Nucleus accumbens (tissue), 56 donors: ENCODE results near the gene BIRC6.
"Not testable (repeated sequence)": the region's sequence is repeated elsewhere in the genome, so short reads cannot be mapped to it uniquely, and the experiment has no call there.

Source experiments
- DNase-seq, 56 donors: peaks; one replicate each; lab custom pipeline; 2025; lab: John Stamatoyannopoulos, UW

Gene BIRC6, protein sequence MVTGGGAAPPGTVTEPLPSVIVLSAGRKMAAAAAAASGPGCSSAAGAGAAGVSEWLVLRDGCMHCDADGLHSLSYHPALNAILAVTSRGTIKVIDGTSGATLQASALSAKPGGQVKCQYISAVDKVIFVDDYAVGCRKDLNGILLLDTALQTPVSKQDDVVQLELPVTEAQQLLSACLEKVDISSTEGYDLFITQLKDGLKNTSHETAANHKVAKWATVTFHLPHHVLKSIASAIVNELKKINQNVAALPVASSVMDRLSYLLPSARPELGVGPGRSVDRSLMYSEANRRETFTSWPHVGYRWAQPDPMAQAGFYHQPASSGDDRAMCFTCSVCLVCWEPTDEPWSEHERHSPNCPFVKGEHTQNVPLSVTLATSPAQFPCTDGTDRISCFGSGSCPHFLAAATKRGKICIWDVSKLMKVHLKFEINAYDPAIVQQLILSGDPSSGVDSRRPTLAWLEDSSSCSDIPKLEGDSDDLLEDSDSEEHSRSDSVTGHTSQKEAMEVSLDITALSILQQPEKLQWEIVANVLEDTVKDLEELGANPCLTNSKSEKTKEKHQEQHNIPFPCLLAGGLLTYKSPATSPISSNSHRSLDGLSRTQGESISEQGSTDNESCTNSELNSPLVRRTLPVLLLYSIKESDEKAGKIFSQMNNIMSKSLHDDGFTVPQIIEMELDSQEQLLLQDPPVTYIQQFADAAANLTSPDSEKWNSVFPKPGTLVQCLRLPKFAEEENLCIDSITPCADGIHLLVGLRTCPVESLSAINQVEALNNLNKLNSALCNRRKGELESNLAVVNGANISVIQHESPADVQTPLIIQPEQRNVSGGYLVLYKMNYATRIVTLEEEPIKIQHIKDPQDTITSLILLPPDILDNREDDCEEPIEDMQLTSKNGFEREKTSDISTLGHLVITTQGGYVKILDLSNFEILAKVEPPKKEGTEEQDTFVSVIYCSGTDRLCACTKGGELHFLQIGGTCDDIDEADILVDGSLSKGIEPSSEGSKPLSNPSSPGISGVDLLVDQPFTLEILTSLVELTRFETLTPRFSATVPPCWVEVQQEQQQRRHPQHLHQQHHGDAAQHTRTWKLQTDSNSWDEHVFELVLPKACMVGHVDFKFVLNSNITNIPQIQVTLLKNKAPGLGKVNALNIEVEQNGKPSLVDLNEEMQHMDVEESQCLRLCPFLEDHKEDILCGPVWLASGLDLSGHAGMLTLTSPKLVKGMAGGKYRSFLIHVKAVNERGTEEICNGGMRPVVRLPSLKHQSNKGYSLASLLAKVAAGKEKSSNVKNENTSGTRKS (N-terminal part only)

DNA sequence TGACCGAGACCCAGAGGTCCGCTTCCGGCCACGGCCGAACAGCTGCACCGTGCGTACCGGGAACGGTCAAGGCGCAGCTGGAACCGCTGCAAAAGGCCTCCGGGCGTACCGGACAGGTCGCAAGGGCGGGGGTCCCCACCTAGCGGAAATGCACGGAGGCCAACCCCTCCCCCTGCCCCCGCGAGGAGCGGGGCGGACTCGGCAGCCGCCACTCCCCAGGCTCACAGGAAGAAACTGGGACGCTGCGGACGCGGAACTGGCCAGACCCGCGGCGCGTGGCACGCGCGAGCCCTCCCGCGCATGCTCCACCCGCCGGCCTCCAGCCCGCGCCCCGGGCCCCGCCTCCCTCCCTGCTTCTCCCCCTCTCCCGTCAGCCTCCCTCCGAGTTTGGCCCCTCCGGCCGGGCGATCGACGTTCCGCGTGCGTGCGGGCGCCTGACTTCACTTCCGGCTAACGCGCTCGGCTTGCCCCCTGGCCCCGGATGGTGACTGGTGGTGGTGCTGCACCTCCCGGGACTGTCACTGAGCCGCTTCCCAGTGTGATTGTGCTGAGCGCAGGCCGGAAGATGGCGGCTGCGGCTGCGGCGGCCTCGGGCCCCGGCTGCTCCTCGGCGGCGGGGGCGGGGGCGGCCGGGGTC, at the start of gene BIRC6:
Gene BIRC6, plus strand, starts transcription at position 343 of the 637 bp plus-strand sequence. Its CDS starts 139 bp downstream, at position 482.
- peak; percentile 87 to 99 (median 98) for DNase-seq

DNA sequence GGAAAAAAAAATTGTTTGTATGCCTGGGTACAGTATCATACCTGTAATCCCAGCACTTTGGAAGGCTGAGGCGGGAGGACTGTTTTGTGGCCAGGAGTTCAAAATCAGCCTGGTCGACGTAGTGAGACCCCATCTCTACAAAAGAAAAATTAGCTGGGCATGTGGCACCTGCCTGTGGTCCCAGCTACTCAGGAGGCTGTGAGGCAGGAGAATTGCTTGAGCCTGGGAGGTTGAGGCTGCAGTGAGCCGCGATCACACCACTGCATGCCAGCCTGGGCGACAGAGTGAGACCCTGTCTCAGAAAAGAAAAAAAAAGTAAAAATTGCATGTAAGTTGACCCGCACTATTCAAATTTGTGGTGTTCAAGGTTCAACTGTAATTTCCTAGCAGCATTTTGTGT, 46.2 kb upstream of the BIRC6 start:
- DNase-seq = no peak

DNA sequence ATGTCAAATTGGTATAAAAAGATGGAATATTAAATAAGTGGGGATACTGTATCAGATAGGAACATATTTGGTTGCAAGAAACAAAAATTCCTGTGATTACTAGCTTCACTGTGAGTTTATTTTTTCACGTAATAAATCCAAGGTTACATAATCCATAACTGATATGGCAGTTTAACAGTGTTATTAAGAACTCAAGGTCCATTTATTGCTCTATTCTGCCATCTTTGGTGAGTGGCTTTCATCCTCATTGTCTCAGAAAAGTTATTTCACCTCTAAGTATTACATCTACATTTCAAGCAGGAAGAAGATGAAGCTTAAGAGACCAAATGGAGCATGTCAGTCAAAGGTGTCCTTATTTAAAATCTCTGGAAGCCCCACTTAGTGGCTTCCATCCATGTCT, 41.9 kb upstream of the BIRC6 start:
- DNase-seq = no peak

GRCh38 chr2:32328679-32329078, 28.1 kb upstream of the BIRC6 start:
- DNase-seq = not testable (repeated sequence)

DNA sequence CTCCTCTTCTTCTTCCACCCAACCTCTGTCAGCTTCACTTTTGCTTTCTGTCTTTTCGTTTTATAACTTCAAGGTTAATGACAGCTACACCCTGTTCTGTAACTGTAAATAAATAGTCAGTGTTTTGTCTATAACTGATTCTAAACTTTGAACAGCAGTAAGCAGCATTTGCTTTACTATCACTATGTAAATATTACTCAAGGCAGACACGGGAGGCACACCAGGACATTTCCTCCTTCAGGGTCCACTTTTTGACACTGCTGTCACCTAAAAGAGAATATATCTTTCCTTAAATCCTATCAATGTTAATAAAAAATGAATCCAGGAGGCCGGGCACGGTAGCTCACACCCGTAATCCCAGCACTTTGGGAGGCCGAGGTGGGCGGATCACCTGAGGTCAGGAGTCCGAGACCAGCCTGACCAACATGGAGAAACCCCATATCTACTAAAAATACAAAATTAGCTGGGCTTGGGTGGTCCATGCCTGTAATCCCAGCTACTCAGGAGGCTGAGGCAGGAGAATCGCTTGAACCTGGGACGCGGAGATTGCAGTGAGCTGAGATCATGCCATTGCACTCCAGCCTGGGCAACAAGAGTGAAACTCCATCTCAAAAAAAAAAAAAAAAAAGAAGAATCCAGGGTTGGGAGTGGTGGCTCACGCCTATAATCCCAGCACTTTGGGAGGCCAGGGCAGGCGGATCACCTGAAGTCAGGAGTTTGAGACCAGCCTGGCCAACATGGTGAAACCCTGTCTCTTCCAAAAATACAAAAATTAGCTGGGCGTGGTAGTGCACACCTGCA, 27.4 kb upstream of the BIRC6 start:
- not testable (repeated sequence) for DNase-seq

DNA sequence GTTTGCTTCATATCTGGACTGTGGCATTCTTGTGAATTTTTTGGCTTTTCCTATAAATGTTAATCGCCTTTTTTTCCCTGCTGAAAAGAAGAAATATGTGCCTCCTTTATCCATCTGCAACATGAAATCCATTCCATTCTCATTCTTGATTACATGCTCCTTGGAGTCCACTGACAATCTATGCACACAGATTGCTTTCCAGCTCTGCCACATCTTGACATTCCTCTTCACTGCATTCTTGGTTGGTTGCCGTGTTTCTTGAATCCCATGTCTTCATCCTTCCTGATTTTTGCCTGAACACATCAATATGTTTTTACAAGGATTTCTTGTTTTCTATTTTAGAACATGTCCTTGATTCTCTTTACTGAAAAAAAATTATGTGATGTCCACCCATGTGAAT, 26.7 kb upstream of the BIRC6 start:
- no peak for DNase-seq

DNA sequence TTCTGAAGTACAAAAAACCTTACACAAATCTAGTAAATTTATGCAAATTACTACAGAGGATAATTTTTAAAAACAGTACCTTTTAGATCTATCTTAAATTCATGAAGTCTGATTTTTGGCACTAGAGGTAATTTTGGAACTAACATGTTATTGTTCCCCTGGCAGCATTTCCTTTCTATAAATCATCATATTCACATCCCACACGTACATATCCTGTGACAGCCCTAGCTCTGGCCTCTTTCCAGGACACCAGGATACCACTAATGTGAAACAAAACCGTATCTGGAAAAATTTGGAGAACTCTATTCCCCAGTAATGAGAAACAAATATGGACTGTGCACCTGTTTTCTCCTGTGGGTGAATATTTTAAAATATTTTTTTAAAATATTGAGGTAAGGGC, 14.0 kb upstream of the BIRC6 start:
- no peak for DNase-seq

- DNase-seq = not testable (repeated sequence)
Measured at GRCh38 chr2:32350797-32351196, 6.0 kb upstream of the BIRC6 start.

GRCh38 chr2:32355976-32356680, 695 bp upstream of the BIRC6 start:
- DNase-seq = peak in 1 of 56 donors; percentile 50

GRCh38 chr2:32357318-32358110, 691 bp downstream of the BIRC6 start:
- DNase-seq = peak in 36 of 56 donors; percentile 5 to 75 (median 38)

DNA sequence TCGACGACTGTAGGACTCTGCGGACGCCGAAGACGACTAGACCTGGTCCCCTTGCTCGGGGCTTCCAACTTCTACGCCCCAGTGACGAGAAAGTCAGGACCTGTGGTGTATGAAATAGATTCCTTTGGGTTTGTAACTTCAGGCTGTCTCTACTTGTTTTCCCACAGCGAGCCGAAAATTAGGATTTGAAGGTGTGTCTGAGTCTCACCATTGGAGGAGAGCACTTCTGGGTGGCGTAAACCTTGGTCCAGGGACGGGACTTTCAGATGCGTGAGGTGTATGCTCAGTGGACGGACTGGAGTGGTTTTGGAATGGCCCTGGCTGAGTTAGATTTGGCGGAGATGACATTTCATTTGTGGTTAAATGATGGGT, 1.3 kb downstream of the BIRC6 start:
- DNase-seq = no peak

- no peak for DNase-seq
Measured at GRCh38 chr2:32360416-32360815, 3.6 kb downstream of the BIRC6 start.

DNA sequence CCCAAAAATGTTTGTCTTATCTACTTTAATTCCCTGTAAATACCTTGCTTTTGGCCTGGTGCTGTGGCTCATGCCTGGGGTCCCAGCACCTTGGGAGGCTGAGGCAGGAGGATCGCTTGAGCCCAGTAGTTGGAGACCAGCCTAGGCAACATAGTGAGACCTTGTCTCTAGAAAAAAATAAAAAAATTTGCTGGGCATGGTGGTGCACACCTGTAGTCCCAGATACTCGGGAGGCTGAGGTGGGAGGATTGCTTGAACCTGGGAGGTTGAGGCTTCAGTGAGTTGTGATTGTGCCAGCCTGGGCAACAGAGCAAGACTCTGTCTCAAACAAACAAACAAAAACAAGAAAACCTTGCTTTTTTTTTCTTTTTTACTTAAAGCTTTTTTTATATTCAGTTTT, 6.2 kb downstream of the BIRC6 start:
- not testable (repeated sequence) for DNase-seq

GRCh38 chr2:32363597-32363996, 6.8 kb downstream of the BIRC6 start:
- no peak for DNase-seq

DNA sequence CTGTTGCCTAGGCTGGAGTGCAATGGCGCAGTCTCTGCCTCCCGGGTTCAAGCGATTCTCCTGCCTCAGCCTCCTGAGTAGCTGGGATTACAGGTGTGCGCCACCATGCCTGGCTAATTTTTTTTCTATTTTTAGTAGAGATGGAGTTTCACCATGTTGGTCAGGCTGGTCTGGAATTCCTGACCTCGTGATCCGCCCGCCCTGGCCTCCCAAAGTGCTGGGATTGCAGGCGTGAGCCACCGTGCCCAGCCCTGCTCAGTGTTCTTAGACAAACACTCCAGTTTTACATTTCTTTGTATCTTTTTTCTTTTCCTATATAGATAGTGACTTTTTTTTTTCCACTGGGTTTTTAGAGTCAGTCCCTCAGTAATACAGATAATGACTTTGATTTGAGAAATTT, 7.5 kb downstream of the BIRC6 start:
- not testable (repeated sequence) for DNase-seq

DNA sequence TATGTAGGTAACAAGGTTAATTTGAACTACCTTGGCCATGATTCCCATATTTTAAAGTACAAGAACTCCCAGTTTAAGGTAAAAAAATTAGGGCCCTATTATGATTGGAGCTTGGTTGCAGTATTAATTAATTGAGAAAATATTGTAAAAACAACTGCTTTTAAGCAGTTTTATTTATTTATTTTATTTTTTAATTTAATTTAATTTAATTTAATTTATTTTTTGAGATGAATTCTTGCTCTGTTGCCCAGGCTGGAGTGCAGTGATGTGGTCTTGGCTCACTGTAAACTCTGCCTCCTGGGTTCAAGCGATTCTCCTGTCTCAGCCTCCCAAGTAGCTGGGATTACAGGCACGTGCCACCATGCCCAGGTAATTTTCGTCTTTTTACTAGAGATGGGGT, 8.9 kb downstream of the BIRC6 start:
- not testable (repeated sequence) for DNase-seq

DNA sequence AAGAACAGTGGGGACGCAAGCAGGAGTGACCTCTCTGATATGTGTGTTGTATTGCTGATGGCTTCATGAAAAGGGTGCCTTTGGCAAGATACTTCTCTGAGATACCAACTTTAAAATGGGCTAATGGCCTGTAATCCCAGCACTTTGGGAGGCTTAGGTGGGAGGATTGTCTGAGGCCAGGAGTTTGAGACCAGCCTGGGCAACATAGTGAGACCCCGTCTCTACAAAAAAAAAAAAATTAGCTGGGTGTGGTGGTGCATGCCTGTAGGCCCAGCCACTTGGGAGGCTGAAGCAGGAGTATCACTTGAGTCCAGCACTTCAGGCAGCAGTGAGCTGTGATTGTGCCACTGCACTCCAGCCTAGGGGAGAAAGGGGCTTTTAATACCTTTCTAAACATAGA, 9.8 kb downstream of the BIRC6 start:
- no peak for DNase-seq

GRCh38 chr2:32369222-32369621, 12.4 kb downstream of the BIRC6 start:
- DNase-seq = no peak
